Stimulated activated naive CD8-positive, alpha-beta T cell treated with anti-CD3 and anti-CD28 coated beads, Interleukin-15, Interleukin-2, amounts not matched to agents 100 ng/mL and 50 ng/mL, for 24 hours (primary cell): Measurements from ENCODE around the gene C9orf72.

Experiments
- H3K27ac Mint-ChIP-seq: one replicate; pipeline ENCODE4 v1.8.0; 2021; ENCODE audit warnings: mild to moderate bottlenecking, mixed read lengths
- H3K27me3 Mint-ChIP-seq: one replicate; pipeline ENCODE4 v1.8.0; 2021; ENCODE audit warnings: mixed read lengths
- H3K36me3 Mint-ChIP-seq: one replicate; pipeline ENCODE4 v1.8.0; 2021; ENCODE audit warnings: low read depth, mixed read lengths
- H3K4me1 Mint-ChIP-seq: one replicate; pipeline ENCODE4 v1.8.0; 2021; ENCODE audit warnings: low read depth, mixed read lengths
- H3K4me3 Mint-ChIP-seq: one replicate; pipeline ENCODE4 v1.8.0; 2021; ENCODE audit warnings: mild to moderate bottlenecking, mixed read lengths
- H3K9me3 Mint-ChIP-seq: one replicate; pipeline ENCODE4 v1.8.0; 2021; ENCODE audit warnings: mixed read lengths

The C9orf72 gene

GRCh38 chr9:27591672-27592071 lies 18.4 kb upstream of the C9orf72 start:
- no peaks in the 10 kb centered on the region for H3K4me1 Mint-ChIP-seq
- no peak overlapping the region for H3K4me3 Mint-ChIP-seq
- H3K27ac Mint-ChIP-seq: no peak overlapping the region
- H3K27me3 Mint-ChIP-seq: peaks cover 33% of the 10 kb centered on the region
- no peaks in the 10 kb centered on the region for H3K36me3 Mint-ChIP-seq
- peaks cover 4% of the 10 kb centered on the region for H3K9me3 Mint-ChIP-seq

- H3K27me3 Mint-ChIP-seq: peaks cover 35% of the 10 kb centered on the region
- peaks cover 4% of the 10 kb centered on the region for H3K9me3 Mint-ChIP-seq
- H3K4me3 Mint-ChIP-seq: no peak overlapping the region
- no peak overlapping the region for H3K27ac Mint-ChIP-seq
- H3K36me3 Mint-ChIP-seq: no peaks in the 10 kb centered on the region
- no peaks in the 10 kb centered on the region for H3K4me1 Mint-ChIP-seq
Measured at GRCh38 chr9:27591093-27591492, 17.8 kb upstream of the C9orf72 start.

- no peaks in the 10 kb centered on the region for H3K36me3 Mint-ChIP-seq
- no peak overlapping the region for H3K27ac Mint-ChIP-seq
- peaks cover 35% of the 10 kb centered on the region for H3K27me3 Mint-ChIP-seq
- no peak overlapping the region for H3K4me3 Mint-ChIP-seq
- H3K4me1 Mint-ChIP-seq: no peaks in the 10 kb centered on the region
- peaks cover 4% of the 10 kb centered on the region for H3K9me3 Mint-ChIP-seq
Measured at GRCh38 chr9:27590651-27591050, 17.4 kb upstream of the C9orf72 start.

- no peak overlapping the region for H3K27ac Mint-ChIP-seq
- H3K27me3 Mint-ChIP-seq: peaks cover 35% of the 10 kb centered on the region
- no peaks in the 10 kb centered on the region for H3K36me3 Mint-ChIP-seq
- H3K4me1 Mint-ChIP-seq: no peaks in the 10 kb centered on the region
- no peak overlapping the region for H3K4me3 Mint-ChIP-seq
- peaks cover 4% of the 10 kb centered on the region for H3K9me3 Mint-ChIP-seq
Measured at GRCh38 chr9:27589462-27589861, 16.2 kb upstream of the C9orf72 start.

GRCh38 chr9:27586304-27586703 lies 13.0 kb upstream of the C9orf72 start:
- Mint-ChIP-seq H3K4me1 (no peaks in the 10 kb centered on the region), H3K9me3 (peaks cover under 1% of the 10 kb centered on the region), H3K36me3 (no peaks in the 10 kb centered on the region), H3K4me3 (no peak overlapping the region), H3K27me3 (peaks cover 24% of the 10 kb centered on the region), H3K27ac (no peak overlapping the region)

GRCh38 chr9:27584931-27585330 lies 11.7 kb upstream of the C9orf72 start:
- Mint-ChIP-seq H3K27ac (no peak overlapping the region), H3K4me1 (no peaks in the 10 kb centered on the region), H3K27me3 (peaks cover 18% of the 10 kb centered on the region)

GRCh38 chr9:27582794-27583193 lies 9.5 kb upstream of the C9orf72 start:
- peaks cover 13% of the 10 kb centered on the region for H3K27me3 Mint-ChIP-seq

More at GRCh38 chr9:27584931-27585330, 11.7 kb upstream of the C9orf72 start:
- Mint-ChIP-seq H3K9me3 (no peaks in the 10 kb centered on the region), H3K4me3 (no peak overlapping the region), H3K36me3 (no peaks in the 10 kb centered on the region)

GRCh38 chr9:27581826-27582225 lies 8.5 kb upstream of the C9orf72 start:
- no peak overlapping the region for H3K4me3 Mint-ChIP-seq

More at GRCh38 chr9:27582794-27583193, 9.5 kb upstream of the C9orf72 start:
- Mint-ChIP-seq H3K4me3 (no peak overlapping the region), H3K9me3 (peaks cover 8% of the 10 kb centered on the region), H3K27ac (no peak overlapping the region), H3K4me1 (no peaks in the 10 kb centered on the region), H3K36me3 (no peaks in the 10 kb centered on the region)

GRCh38 chr9:27573634-27574590 lies 631 bp upstream of the C9orf72 start:
- peak overlapping the region; percentile 99 for H3K27ac Mint-ChIP-seq
- H3K36me3 Mint-ChIP-seq: peaks cover 5% of the 10 kb centered on the region
- peaks cover 8% of the 10 kb centered on the region for H3K9me3 Mint-ChIP-seq
- H3K4me1 Mint-ChIP-seq: peaks cover 33% of the 10 kb centered on the region
- peak overlapping the region; percentile 89 for H3K4me3 Mint-ChIP-seq
- peaks cover 3% of the 10 kb centered on the region for H3K27me3 Mint-ChIP-seq

More at GRCh38 chr9:27581826-27582225, 8.5 kb upstream of the C9orf72 start:
- Mint-ChIP-seq H3K27me3 (peaks cover 3% of the 10 kb centered on the region), H3K27ac (no peak overlapping the region), H3K4me1 (no peaks in the 10 kb centered on the region), H3K9me3 (peaks cover 8% of the 10 kb centered on the region), H3K36me3 (no peaks in the 10 kb centered on the region)

GRCh38 chr9:27572566-27572917 lies 739 bp downstream of the C9orf72 start:
- H3K27ac Mint-ChIP-seq: peak overlapping the region; percentile 96
- H3K4me1 Mint-ChIP-seq: peaks cover 33% of the 10 kb centered on the region
- H3K27me3 Mint-ChIP-seq: peaks cover 3% of the 10 kb centered on the region
- H3K36me3 Mint-ChIP-seq: peaks cover 5% of the 10 kb centered on the region
- peak overlapping the region; percentile 89 for H3K4me3 Mint-ChIP-seq
- H3K9me3 Mint-ChIP-seq: no peaks in the 10 kb centered on the region

GRCh38 chr9:27572061-27572460 lies 1.2 kb downstream of the C9orf72 start:
- peaks cover 5% of the 10 kb centered on the region for H3K36me3 Mint-ChIP-seq
- H3K27ac Mint-ChIP-seq: peak overlapping the region; percentile 96
- peak overlapping the region; percentile 89 for H3K4me3 Mint-ChIP-seq
- peaks cover 33% of the 10 kb centered on the region for H3K4me1 Mint-ChIP-seq
- H3K9me3 Mint-ChIP-seq: no peaks in the 10 kb centered on the region
- H3K27me3 Mint-ChIP-seq: peaks cover 3% of the 10 kb centered on the region

- H3K27ac Mint-ChIP-seq: no peak overlapping the region
- H3K4me3 Mint-ChIP-seq: no peak overlapping the region
- H3K36me3 Mint-ChIP-seq: peaks cover 8% of the 10 kb centered on the region
- no peaks in the 10 kb centered on the region for H3K9me3 Mint-ChIP-seq
- H3K4me1 Mint-ChIP-seq: peaks cover 33% of the 10 kb centered on the region
- H3K27me3 Mint-ChIP-seq: peaks cover 3% of the 10 kb centered on the region
Measured at GRCh38 chr9:27571011-27571410, 2.3 kb downstream of the C9orf72 start.

GRCh38 chr9:27569406-27569805 lies 3.9 kb downstream of the C9orf72 start:
- H3K9me3 Mint-ChIP-seq: no peaks in the 10 kb centered on the region
- peaks cover 8% of the 10 kb centered on the region for H3K36me3 Mint-ChIP-seq
- no peak overlapping the region for H3K27ac Mint-ChIP-seq
- H3K4me1 Mint-ChIP-seq: peaks cover 41% of the 10 kb centered on the region
- no peaks in the 10 kb centered on the region for H3K27me3 Mint-ChIP-seq
- H3K4me3 Mint-ChIP-seq: no peak overlapping the region

GRCh38 chr9:27566118-27566517 lies 7.2 kb downstream of the C9orf72 start:
- no peak overlapping the region for H3K27ac Mint-ChIP-seq

GRCh38 chr9:27565696-27566095 lies 7.6 kb downstream of the C9orf72 start:
- peaks cover 20% of the 10 kb centered on the region for H3K36me3 Mint-ChIP-seq
- H3K4me3 Mint-ChIP-seq: no peak overlapping the region
- H3K27me3 Mint-ChIP-seq: no peaks in the 10 kb centered on the region
- H3K27ac Mint-ChIP-seq: no peak overlapping the region
- H3K4me1 Mint-ChIP-seq: peaks cover 28% of the 10 kb centered on the region
- no peaks in the 10 kb centered on the region for H3K9me3 Mint-ChIP-seq

More at GRCh38 chr9:27566118-27566517, 7.2 kb downstream of the C9orf72 start:
- Mint-ChIP-seq H3K9me3 (no peaks in the 10 kb centered on the region), H3K4me3 (no peak overlapping the region), H3K27me3 (no peaks in the 10 kb centered on the region), H3K4me1 (peaks cover 28% of the 10 kb centered on the region), H3K36me3 (peaks cover 16% of the 10 kb centered on the region)
